NCI-H2029 treated with DMSO at 0.1 percent for 48 hours (cell line): Measurements from ENCODE around the gene FARP1.

Experiments used
- DNase-seq: peaks from one replicate; lab custom pipeline; 2025; lab: John Stamatoyannopoulos, UW

The FARP1 gene

DNA sequence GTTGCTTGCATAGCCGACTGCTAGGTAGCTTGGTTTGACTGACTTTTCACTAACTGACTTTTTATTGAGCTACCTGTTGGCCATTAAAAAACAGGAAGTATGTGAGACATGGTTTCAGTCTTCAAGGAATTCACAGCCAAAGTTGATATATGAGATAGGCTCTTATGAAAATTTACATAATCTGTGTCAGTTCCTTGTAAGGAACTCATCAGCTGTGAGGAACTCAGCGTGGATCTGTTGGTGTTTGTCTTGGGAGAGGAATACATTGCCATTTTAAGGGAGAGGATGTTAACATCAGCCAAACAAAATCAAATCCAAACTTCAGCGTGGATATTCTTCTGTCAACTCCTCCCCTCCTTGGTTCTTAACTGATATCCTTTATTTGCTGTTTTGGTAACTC is 32.1 kb downstream of the FARP1 start:
- DNase-seq: no peak

DNA sequence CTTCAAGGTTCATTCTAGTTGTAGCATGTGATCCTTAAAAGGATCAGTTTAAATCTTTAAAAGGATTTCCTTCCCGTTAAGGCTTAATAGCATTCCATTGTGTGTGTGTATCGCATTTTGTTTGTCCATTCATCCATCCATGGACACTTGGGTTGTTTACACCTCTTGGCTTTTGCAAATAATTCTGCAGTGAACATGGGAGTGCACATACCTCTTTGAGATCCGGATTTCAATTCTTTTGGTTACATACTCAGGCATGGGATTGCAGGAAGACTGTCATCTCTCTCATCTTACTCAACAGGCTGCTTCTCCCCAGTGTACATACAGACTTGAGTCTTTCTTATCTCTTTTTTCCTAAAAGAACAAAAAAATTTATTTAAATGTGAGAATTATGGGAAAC is 32.9 kb downstream of the FARP1 start:
- no peak for DNase-seq

DNA sequence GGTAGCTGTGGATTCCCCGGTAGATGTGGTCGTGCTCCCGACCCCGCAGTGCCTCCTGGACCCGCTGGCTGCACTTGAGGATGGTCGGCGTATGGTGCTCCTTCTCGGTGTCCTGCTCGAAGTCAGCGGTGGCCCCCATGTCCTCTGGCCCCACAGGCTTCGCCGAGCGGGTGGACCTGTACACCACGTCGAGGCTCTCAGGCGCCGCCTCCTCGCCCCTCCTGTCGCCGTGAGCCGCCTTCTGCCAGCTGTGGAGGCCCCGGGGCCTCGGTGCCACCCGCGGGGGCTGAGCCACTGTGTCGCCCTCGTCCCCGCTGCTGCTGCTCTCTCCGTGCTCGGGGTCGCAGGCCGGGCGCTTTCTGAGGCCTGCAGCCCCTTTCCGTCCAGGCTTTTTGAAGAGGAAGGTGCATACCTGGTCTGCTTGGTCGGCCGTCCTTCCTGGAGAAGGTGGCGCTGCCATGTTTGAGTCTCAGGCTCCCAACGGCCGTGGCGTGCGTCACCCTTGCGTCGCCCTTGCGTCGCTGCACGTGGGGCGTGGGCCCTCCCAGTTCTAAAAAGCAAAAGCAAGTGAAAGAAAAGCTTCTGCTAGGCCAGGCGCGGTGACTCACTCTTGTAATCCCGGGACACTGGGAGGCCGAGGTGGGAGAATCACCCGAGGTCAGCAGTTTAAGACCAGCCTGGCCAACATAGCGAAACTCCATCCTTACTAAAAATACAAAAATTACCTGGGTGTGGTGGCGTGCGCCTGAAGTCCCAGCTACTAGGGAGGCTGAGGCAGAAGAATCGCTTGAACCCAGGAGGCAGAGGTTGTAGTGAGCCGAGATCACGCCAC is 34.1 kb downstream of the FARP1 start, which contains the start of gene RNF113B:
TSS of gene RNF113B (minus strand) at position 493 of the 832 bp plus-strand sequence. CDS start at position 460, 33 bp downstream.
- no peak for DNase-seq

DNA sequence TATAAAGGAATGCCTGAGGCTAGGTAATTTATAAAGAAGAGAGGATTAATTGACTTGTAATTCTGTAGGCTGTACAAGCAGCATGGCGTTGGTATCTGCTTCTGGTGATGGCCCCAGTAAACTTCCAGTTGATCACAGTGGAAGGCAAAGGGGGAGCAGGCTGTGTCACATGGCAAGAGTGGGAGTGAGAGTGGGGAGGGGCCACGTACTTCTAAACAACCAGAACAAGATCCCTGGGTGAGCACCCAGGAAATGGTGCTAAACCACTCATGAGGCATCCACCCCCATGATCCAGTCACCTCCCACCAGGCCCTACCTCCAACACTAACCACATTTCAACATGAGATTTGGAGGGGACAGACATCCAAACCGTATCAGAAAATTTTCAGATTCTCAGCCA is 37.2 kb downstream of the FARP1 start:
- DNase-seq: no peak

DNA sequence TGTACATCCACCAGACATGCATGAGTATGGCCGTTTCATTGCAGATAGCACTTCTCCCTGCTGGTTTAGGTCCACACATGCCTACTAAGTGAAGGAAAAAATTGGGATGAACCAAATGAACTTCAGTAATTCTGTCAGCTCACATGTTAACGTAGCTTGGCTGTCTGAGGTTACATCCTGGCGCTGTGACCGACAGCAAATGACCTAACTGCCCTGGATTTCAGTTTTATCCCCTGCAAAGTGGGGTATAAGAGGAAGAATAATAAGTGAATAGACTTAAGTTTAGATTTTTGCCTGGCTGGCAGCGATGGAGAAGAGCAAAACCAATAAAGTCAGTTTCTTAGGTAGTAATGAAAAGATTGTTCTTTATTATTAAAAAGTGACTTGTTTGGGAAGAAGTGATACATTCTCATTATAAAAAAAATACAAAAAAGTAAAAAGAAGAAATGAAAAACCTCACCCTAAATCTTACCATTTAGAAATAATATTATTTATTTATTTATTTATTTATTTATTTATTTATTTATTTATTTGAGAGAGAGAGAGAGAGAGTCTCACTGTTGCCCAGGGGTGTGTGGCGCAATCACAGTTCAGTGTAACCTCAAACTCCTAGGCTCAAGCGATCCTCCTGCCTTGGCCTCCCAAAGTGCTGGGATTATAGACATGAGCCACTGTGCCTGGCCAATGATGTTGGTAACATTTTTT is 38.4 kb downstream of the FARP1 start:
- no peak for DNase-seq

DNA sequence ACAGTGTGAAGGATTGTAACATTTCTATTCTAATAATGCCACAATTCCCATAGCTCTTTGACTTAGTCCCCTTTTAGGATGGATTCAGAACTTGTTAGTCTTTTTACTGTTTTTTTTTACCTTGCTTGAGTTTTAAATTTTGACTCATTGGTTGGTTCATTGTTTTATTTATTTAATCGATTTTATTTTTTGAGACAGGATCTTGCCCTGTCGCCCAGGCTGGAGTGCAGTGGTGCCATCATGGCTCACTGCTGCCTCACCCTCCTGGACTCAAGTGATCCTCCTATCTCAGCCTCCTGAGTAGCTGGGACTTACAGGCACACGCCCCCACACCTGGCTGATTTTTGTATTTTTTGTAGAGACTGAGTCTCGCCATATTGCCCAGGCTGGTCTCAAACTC is 39.3 kb downstream of the FARP1 start:
- DNase-seq: no peak

DNA sequence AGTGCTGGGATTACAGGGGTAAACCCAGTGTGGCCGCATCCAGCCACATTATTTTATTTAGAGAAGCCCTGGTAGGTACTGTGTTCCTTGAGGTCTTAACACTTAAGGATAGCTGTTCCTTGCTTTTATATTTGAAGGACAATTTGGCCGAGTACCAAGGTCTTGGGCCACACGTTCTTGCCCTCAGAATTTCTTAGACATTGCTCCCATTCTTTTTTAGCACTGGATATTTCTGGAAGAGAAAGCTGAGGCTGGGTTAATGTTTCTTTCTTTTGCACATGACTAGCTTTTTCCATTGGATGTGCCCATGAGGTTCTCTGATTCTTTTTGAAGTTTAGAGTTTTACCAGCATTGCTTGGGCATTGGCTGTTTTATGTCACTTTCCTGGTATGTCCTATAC is 39.7 kb downstream of the FARP1 start:
- no peak for DNase-seq

DNA sequence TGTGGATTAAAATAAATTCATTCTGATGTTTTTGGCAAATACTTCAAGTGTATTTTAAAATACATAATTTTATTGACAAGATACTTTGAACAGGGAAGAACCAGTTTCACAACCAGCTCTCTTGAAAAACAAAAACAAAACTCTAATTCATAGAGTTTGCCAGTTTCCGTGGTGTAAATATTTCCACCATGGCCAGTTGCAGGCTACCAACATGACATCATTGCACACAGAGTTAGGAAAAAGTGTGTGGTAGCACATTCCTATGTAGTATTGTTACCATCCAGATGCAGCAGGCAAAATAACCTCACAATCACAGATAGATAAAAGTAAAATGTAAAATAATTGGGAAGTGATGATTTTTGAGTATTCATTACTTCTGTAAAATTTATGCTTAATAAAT is 41.9 kb downstream of the FARP1 start:
- DNase-seq: no peak

DNA sequence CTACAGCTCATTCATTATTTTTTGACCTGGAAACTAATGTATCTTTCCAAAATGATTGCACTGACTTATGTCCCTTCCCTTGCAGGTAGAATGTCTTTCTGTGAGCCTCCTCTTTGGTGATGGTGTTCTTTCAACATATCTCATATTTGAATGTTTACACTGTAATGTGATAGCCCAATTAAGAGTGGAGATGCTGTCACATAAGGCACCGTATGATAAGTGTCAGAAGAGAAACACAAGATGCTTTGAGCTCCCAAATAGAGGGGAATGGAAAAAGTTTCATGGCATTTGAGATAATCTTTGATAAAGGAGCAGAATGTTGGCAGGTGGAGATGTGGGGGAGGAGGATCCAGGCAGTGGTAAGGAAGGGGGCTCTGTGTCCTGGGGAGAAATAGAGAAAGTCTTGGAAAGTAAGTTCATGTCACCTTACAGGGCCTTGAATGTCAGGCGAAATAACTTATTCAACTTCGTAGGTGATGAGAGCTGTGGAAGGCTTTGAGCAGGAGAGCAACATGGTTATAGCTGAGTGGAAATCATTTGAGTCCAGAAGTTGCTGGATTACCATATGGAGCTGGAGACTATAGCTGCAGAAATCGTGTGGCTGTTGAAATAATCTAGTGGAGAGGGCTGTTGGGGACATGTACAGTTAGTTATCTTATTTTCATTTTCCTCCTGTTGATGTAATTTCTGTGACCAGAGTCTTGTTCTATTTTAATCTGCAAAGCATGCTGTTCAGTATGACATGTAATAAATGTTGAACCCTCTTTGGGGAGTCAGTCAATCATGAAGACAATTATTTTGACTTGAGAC is 44.5 kb downstream of the FARP1 start:
- DNase-seq: no peak

DNA sequence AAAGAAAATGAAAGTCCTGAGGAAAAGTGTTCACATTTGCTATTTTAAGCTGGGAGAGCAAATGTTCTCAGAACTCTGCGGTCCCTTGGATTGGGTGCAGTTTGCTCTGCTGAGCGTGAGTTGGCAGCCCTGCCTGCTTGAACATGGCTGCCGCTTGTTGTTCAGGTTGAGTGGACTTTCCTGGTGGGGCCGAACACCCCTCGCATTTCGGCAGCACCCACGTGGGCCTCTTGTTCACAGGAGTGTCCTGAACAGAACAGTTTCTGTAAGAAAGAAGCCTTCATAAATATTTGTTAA is 45.0 kb downstream of the FARP1 start:
- DNase-seq: no peak

DNA sequence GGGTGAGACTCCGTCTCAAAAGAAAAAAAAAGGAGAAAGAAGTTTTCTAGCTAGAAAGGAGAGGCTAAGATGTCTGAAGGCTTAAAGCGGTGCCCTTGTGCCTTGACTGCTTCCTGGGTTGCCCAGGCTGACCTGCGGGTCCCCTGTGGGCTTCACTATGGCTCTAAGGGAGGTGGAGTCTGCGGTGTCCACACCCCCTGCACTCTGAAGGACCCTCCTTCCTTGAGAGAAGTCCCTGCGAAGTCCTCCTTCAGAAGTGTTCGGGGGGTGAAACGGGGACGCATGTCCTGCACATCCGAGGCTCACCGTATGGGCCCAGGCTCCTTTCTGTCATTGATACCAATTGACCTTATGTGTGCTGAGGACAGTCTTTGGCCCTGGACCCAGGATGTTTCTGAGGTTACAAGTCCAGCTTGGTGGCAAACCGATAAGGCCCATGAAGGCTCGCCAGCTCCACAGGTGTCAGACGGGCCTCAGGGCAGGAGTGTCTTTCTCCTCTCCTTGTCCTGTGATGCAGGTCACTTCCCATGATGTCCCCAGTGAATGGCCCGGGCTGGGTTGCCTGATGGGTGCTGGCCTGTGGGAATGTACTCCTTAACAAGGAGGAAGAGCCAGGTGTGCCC is 45.8 kb downstream of the FARP1 start:
- DNase-seq: no peak

DNA sequence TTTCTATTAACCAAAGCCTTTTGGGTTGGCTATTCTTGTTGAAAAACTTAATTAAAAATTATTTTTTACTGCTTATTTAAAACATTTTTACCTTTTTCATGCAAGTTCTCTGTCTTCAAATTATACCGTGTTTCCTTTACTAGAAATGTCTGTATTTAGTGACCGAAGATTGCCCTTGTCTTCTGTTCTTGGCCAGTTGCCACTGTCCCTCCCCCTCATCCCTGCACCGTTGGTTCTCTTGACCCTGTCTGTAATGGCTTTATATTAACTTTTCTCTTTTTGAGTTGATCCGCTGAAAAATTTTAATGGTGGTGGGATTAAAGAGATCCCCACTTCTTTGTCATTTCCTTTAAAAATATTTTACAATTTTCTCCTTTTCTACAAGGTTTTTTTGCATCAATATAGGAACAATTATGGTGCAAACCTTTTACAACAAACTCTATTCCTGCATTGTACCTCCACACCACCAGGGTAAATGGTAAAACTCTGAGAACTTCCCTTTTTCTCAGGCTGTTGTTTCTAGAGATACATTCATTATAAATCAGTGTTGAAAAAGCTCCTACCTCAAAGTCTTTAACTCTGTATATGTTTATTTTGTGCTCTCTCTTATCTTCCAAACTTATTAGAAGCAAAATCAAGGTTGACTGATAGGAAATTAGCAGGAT is 47.1 kb downstream of the FARP1 start:
- DNase-seq: no peak

DNA sequence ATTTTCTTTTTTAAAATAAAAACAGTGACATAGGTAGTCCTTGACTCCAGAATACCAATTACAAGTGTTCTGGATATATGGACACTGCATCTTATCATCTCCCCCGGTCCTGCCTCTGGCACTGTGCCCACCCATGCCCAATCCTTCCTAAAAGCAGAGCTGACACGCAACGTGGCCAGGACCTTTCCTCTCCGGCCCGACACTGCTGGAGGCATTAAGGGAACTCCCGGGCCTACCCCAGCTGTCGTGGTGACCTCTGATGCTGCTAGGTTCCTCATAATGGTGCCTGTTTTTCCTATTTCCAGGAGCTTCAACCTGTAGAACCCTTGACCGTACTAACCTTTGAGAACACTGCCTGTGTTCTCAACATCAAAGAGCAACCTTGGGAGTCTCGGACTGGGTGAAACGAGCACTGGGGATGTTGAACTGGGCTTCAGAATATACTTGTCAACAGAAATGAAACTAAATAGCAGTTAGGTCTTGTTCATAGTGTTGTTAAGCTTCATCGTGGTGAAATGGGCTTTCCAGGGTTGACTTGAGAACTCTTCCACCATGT is 48.1 kb downstream of the FARP1 start:
- DNase-seq: no peak

DNA sequence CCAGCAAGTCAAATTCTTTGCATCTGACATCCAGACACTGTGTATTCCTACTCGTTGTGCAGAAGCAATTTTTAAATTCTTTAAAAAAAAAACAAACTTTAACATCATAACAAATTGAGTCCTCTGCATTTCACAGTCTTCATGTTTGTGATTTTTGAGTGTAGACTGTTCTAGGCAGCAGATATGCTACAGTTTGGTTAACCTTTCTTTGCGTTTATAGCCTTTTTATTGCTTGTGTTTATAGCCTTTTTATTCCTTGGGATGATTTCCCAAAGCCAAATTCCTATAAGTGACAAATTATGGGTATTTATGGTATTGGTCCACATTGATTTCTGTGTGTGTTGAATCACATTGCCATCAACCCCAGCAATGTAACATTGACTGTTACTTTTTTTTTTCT is 49.1 kb downstream of the FARP1 start:
- no peak for DNase-seq

DNA sequence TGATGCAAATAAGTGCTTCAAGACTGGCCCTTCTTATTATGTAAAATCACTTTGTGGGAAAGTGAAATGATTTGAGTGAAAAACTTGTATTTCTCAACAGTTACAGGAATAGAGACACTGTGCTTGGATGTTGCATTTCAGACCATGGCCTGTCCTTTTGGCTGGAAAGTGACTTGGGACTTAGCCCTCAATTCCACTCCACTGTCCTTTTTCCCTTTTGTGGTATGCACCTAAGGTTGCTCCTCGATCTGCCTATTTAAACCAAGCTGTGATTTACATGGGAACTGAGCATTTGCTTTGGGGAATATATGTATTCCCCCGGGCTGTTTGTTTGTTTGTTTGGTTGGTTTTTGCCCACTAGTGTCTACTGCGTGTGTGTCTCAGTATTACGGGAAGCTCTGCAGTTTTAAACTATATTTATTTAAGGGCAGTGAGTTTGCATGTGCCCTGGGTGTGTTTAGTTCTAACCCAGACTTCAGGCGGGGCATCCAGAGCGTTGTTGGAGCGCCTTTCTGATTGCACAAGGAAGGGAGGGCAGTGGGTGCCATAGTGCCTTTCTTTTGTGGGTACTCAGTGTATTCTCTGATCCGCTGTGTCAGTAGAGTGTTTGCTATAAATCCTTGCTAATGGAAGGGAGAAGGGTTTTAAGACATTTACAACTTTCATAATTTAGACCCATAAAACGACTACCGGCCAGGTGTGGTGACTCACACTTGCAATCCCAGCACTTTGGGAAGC is 52.3 kb downstream of the FARP1 start:
- DNase-seq: no peak

DNA sequence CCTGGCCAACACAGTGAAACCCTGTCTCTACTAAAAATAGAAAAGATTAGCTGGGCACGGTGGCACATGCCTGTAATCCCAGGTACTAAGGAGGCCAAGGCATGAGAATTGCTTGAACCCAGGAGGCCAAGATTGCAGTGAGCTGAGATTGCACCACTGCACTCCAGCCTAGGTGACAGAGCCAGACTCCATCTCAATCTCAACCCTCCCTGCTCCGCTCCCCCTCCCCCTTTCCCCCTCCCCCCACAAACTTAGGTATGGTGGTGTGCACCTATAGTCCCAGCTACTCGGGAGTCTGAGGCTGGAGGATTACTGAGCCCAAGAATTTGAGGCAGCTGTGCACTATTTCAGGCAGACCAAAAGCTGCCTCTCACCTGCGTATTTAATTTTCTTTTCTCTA is 55.8 kb downstream of the FARP1 start:
- no peak for DNase-seq

DNA sequence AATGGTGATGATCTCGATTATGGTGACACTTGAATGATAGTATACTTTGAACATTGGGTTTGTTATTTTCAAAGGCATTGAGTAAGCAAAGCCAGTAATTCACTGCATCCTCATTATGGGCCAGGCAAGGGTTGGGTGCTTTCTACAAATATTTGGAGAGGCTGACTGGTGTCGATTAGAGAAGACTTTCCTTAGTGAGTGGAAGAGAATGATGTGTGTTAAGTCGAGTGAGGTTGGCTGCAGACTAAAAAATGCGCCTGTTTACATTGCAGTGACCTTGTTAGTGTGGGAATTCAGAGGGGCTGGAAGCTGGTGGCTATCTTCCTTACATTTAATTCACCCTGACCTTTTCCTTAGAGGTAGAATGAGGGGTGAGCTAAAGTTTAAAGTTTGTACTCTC is 56.6 kb downstream of the FARP1 start:
- no peak for DNase-seq

DNA sequence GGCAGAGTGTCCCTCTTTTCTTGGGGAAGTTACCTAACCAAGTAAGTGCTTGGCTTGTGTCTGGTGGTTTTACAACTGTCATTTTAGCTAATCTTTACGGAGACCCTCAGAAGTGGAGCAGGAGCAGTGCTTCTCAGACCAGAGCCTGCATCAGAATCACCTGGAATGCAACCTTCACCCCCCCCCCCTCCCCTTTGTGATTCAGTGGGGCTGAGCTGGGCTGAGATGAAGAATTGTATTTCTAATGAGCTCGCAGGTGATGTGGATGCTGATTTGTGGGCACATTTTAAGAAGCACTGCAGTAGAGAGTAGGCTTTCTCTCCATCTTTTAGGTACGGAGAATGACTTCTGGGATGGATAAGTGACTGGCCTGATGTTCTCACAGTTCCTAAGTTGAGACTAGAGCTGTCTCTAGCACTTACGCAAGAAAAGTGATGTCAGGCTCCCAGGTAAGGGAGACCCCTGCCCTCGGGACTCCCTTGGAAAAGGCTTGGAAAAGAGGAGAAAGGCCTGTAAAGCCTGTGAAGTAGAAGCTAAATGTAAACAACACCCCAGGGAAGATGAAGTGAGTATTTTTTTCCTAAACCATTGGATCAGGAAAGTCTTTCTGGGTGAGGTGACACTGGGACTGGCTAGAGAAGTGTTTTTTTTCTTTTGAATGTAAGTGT is 57.5 kb downstream of the FARP1 start:
- DNase-seq: no peak

DNA sequence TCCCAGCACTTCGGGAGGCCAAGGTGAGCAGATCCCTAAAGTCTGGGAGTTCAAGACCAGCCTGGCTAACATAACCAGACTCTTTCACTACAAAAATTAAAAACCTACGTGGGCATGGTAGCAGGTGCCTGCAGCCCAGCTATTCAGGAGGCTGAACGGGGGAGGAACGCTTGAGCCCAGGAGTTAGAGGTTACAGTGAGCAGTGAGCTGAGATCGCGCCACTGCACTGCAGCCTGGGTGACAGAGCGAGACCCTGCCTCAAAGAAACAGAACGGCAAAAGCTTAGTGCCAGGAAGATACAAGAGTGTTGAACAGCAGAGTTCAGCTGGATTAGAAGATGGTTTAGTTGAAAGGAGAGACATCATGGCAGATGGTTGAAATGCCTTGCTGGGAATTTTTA is 58.3 kb downstream of the FARP1 start:
- DNase-seq: no peak

DNA sequence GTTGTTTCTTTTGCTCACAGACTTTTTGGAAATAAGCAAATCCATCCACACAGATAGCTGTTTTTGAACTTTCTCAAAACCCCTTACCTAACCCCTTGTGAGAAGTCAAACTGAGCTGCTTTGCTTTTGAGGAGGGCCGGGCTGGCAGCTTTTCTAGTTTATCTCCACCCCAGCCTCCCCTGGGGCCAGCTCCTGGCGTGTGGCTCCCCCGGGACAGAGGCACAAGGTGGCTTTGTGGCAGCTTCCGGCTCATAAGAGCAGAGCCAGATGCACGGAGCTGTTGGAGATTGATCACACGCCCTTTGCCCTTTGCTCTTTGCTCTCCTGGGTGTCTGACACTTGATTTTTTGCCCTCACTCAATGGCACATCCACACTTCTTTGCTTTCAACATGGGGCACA is 59.1 kb downstream of the FARP1 start:
- no peak for DNase-seq
